CD14-positive monocyte (primary cell): Measurements from ENCODE around the gene SLC2A1. TPM values are rescaled to one million over a fixed set of nuclear protein-coding genes. Genes with fewer than 3 reads are reported as not detected.

Source experiments
- DNase-seq, 3 donors: peaks; one replicate each; pipeline ENCODE4 v3.0.0-alpha.2; 2011 to 2022
- H2AFZ ChIP-seq: 2 replicates; pipeline ENCODE4 v1.6.0; 2012; ENCODE audit warnings: mild to moderate bottlenecking, low read depth, low read length, inconsistent platforms; ENCODE audit not compliant: insufficient read depth, poor library complexity, severe bottlenecking
- H3K27ac ChIP-seq, 2 donors: 1 replicate in 1 of 2; 2 replicates in 1 of 2; pipeline ENCODE4 v1.5.1; 2012 to 2013; ENCODE audit warnings: low read length in 2 of 2, control low read depth in 1 of 2, inconsistent platforms in 1 of 2, low read depth in 1 of 2, mild to moderate bottlenecking in 1 of 2
- H3K27me3 ChIP-seq, 2 donors: one replicate each; pipeline versions ENCODE4 v1.6.0 to v1.6.1; 2011 to 2013; ENCODE audit warnings: low read length in 2 of 2; ENCODE audit not compliant: control insufficient read depth in 2 of 2, insufficient read depth in 2 of 2
- H3K36me3 ChIP-seq, 2 donors: replicated peaks in 1 of 2; 1 replicate in 1 of 2; 2 replicates in 1 of 2; pipeline versions ENCODE4 v1.5.1 to v1.6.1; 2012 to 2013; ENCODE audit warnings: low read length in 2 of 2, control low read depth in 1 of 2, inconsistent platforms in 1 of 2, mild to moderate bottlenecking in 1 of 2; ENCODE audit not compliant: insufficient read depth in 2 of 2, control insufficient read depth in 1 of 2
- H3K4me1 ChIP-seq, 2 donors: 1 replicate in 1 of 2; 2 replicates in 1 of 2; pipeline versions ENCODE4 v1.5.1 to v1.6.1; 2012 to 2013; ENCODE audit warnings: low read length in 2 of 2, control low read depth in 1 of 2, inconsistent platforms in 1 of 2, mild to moderate bottlenecking in 1 of 2, moderate library complexity in 1 of 2; ENCODE audit not compliant: insufficient read depth in 2 of 2, control insufficient read depth in 1 of 2
- H3K4me2 ChIP-seq: replicated peaks from 2 replicates; pipeline ENCODE3; 2012; ENCODE audit warnings: low read length, moderate library complexity, mild to moderate bottlenecking; ENCODE audit not compliant: poor library complexity, severe bottlenecking; ENCODE audit errors: extremely low read depth
- H3K4me3 ChIP-seq, 3 experiments: fragments of 200-600 bp in 1 of 3; sonication (generic) in 1 of 3; replicated peaks in 1 of 3; 1 replicate in 2 of 3; 2 replicates in 1 of 3; pipeline ENCODE4 v1.5.1; 2011 to 2013; ENCODE audit warnings: low read length in 3 of 3, mild to moderate bottlenecking in 3 of 3, control low read depth in 2 of 3, low read depth in 2 of 3, inconsistent platforms in 1 of 3, moderate library complexity in 1 of 3
- H3K79me2 ChIP-seq: 2 replicates; pipeline ENCODE4 v1.6.0; 2012; ENCODE audit warnings: mild to moderate bottlenecking, control low read depth, inconsistent platforms, low read length, moderate library complexity; ENCODE audit not compliant: insufficient read depth
- H3K9ac ChIP-seq: 2 replicates; pipeline ENCODE4 v1.6.0; 2017; ENCODE audit warnings: low read length, mild to moderate bottlenecking; ENCODE audit not compliant: insufficient read depth, poor library complexity, severe bottlenecking
- H3K9me3 ChIP-seq, 2 donors: replicated peaks in 1 of 2; 1 replicate in 1 of 2; 2 replicates in 1 of 2; pipeline versions ENCODE4 v1.5.1 to v1.6.1; 2012 to 2013; ENCODE audit warnings: low read length in 2 of 2, control low read depth in 1 of 2; ENCODE audit not compliant: control insufficient read depth in 1 of 2, insufficient read depth in 1 of 2
- H4K20me1 ChIP-seq: 2 replicates; pipeline ENCODE4 v1.6.0; 2012; ENCODE audit warnings: mild to moderate bottlenecking, low read length, control low read depth, moderate library complexity; ENCODE audit not compliant: insufficient read depth
- H3K27ac Mint-ChIP-seq, 7 donors: one replicate each; pipeline ENCODE4 v1.8.0; 2020; ENCODE audit warnings: mild to moderate bottlenecking in 7 of 7, mixed read lengths in 7 of 7, moderate library complexity in 6 of 7, inconsistent platforms in 2 of 7
- H3K27me3 Mint-ChIP-seq, 3 donors: one replicate each; pipeline ENCODE4 v1.8.0; 2021 to 2022; ENCODE audit warnings: low read depth in 3 of 3, mild to moderate bottlenecking in 3 of 3, mixed read lengths in 3 of 3, moderate library complexity in 3 of 3, inconsistent platforms in 1 of 3
- H3K36me3 Mint-ChIP-seq, 2 donors: one replicate each; pipeline ENCODE4 v1.8.0; 2020; ENCODE audit warnings: mixed read lengths in 2 of 2, inconsistent platforms in 1 of 2, mild to moderate bottlenecking in 1 of 2
- H3K4me1 Mint-ChIP-seq: one replicate; pipeline ENCODE4 v1.8.0; 2020; ENCODE audit warnings: mild to moderate bottlenecking, mixed read lengths
- H3K4me3 Mint-ChIP-seq, 2 donors: one replicate each; pipeline ENCODE4 v1.8.0; 2020; ENCODE audit warnings: mild to moderate bottlenecking in 2 of 2, mixed read lengths in 2 of 2, moderate library complexity in 1 of 2
- H3K9me3 Mint-ChIP-seq, 7 donors: one replicate each; pipeline ENCODE4 v1.8.0; 2020 to 2022; ENCODE audit warnings: mixed read lengths in 7 of 7, mild to moderate bottlenecking in 6 of 7, moderate library complexity in 6 of 7, inconsistent platforms in 2 of 7
- CTCF ChIP-seq: fragments of 200-600 bp; IDR thresholded peaks from one replicate; pipeline ENCODE4 v1.8.0; 2022; ENCODE audit warnings: antibody characterized with exemption, mild to moderate bottlenecking
- WGBS: methylation state at CpG from one replicate; pipeline ENCODE4 v1.1.5; 2013; ENCODE audit warnings: missing lambda C conversion rate; ENCODE audit not compliant: insufficient coverage; 5-methylcytosine and 5-hydroxymethylcytosine counted together
- intact Hi-C, 2 donors: fragments of 100-400 bp; cut with micrococcal nuclease; formaldehyde crosslinking; loops; one replicate each; pipeline versions ENCODE4 v1.15.0 to v1.15.1; 2023
- polyA plus RNA-seq, 3 donors: library from polyadenylated mRNA; depleted of rRNA in 1 of 3; unstranded in 2 of 3; stranded (reverse) in 1 of 3; fragments of 300-500 nt in 2 of 3; fragments of >200 nt in 1 of 3; fragmentation: Illumina TruSeq in 2 of 3; gene quantifications; 1 replicate in 2 of 3; 2 replicates in 1 of 3; pipeline ENCODE4 v1.2.3, GENCODE V29; 2012 to 2021

SLC2A1 gene
- polyA plus RNA-seq, 3 donors: 0.56 to 5.0 (median 0.71) TPM

- Histone ChIP-seq H3K36me3 (no peaks in the 10 kb centered on the region), H3K27me3 (no peaks in the 10 kb centered on the region), H2AFZ (no peak overlapping the region), H3K9ac (no peak overlapping the region), H3K27ac (no peak overlapping the region), H3K4me1 (no peaks in the 10 kb centered on the region), H3K9me3 (no peaks in the 10 kb centered on the region), H4K20me1 (no peaks in the 10 kb centered on the region), H3K79me2 (no peaks in the 10 kb centered on the region), H3K4me2 (no peak overlapping the region), H3K4me3 (no peak overlapping the region)
- H3K27me3 Mint-ChIP-seq: peaks cover 3 to 6% (median 6%) of the 10 kb centered on the region in 3 donors
- H3K4me1 Mint-ChIP-seq: no peaks in the 10 kb centered on the region
- no peak for DNase-seq
- no peak for TF ChIP-seq CTCF
- no peaks in the 10 kb centered on the region for H3K36me3 Mint-ChIP-seq
- H3K27ac Mint-ChIP-seq: no peak overlapping the region
- H3K4me3 Mint-ChIP-seq: no peak overlapping the region
- peaks cover 0 to 10% (median 3%) of the 10 kb centered on the region in 7 donors for H3K9me3 Mint-ChIP-seq
- 91% methylated on average over 20 of the region's 21 CpGs for WGBS
- intact Hi-C loops: no loop called here
These were observed 71.9 kb downstream of the SLC2A1 start for GRCh38 chr1:42886800-42887199.

GRCh38 chr1:42886046-42886739, 72.5 kb downstream of the SLC2A1 start:
- no peak overlapping the region for H3K4me2 ChIP-seq
- Mint-ChIP-seq H3K9me3 (peaks cover 0 to 10% (median 3%) of the 10 kb centered on the region in 7 donors), H3K4me1 (no peaks in the 10 kb centered on the region), H3K36me3 (no peaks in the 10 kb centered on the region), H3K27me3 (peaks cover 3 to 6% (median 6%) of the 10 kb centered on the region in 3 donors), H3K27ac (no peak overlapping the region), H3K4me3 (no peak overlapping the region)
- H3K27ac ChIP-seq: no peak overlapping the region
- no peaks in the 10 kb centered on the region for H3K9me3 ChIP-seq
- H2AFZ ChIP-seq: no peak overlapping the region
- no peak for DNase-seq
- TF ChIP-seq CTCF: no peak
- H3K4me1 ChIP-seq: no peaks in the 10 kb centered on the region
- no peak overlapping the region for H3K9ac ChIP-seq
- intact Hi-C loops: no loop called here
- H3K79me2 ChIP-seq: no peaks in the 10 kb centered on the region
- no peaks in the 10 kb centered on the region for H3K27me3 ChIP-seq
- H3K36me3 ChIP-seq: no peaks in the 10 kb centered on the region
- H4K20me1 ChIP-seq: no peaks in the 10 kb centered on the region
- H3K4me3 ChIP-seq: no peak overlapping the region
- 98% methylated on average over 10 of the region's 16 CpGs for WGBS
